Coronary artery (tissue), 2 donors: ENCODE results near the gene RPRD1B.
A peak's percentile ranks its signal among the peaks of the same experiment; 100 is the strongest.

ENCODE experiments used
- DNase-seq: peaks from one replicate; pipeline ENCODE4 v3.0.0-alpha.2; 2017; ENCODE audit warnings: low spot score
- H3K27ac ChIP-seq, 2 donors: fragments of 200-600 bp; sonication (generic); one replicate each; pipeline ENCODE4 v1.5.1; 2016 to 2019
- H3K4me3 ChIP-seq: fragments of 200-600 bp; sonication (generic); 2 replicates; pipeline ENCODE4 v1.5.1; 2016; ENCODE audit warnings: mild to moderate bottlenecking, moderate library complexity
- CTCF ChIP-seq: fragments of 200-600 bp; sonication (generic); IDR thresholded peaks from one replicate; pipeline ENCODE4 v1.5.1; 2019; ENCODE audit warnings: antibody characterized with exemption

Gene RPRD1B

GRCh38 chr20:37988306-37988954, 45.1 kb upstream of the RPRD1B start:
- DNase-seq, result no peak

GRCh38 chr20:37989601-37990295, 43.8 kb upstream of the RPRD1B start:
- Histone ChIP-seq H3K27ac (peak overlapping the region in 1 of 2 donors; percentile 4), H3K4me3 (no peak overlapping the region)
- TF ChIP-seq CTCF, result no peak
- DNase-seq, result no peak

More at GRCh38 chr20:37988306-37988954, 45.1 kb upstream of the RPRD1B start:
- Histone ChIP-seq H3K27ac (no peak overlapping the region), H3K4me3 (no peak overlapping the region)
- no peak for TF ChIP-seq CTCF

- TF ChIP-seq CTCF, result no peak
- no peak for DNase-seq
- no peak overlapping the region for H3K27ac ChIP-seq
- no peak overlapping the region for H3K4me3 ChIP-seq
Measured at GRCh38 chr20:37990571-37991151, 42.9 kb upstream of the RPRD1B start.

GRCh38 chr20:37991157-37991866, 42.2 kb upstream of the RPRD1B start:
- TF ChIP-seq CTCF, result no peak
- Histone ChIP-seq H3K4me3 (no peak overlapping the region), H3K27ac (no peak overlapping the region)
- DNase-seq, result no peak

- H3K4me3 ChIP-seq, result no peak overlapping the region
- TF ChIP-seq CTCF, result no peak
- no peak overlapping the region for H3K27ac ChIP-seq
- no peak for DNase-seq
Measured at GRCh38 chr20:37991908-37992307, 41.6 kb upstream of the RPRD1B start.

GRCh38 chr20:37992802-37993409, 40.6 kb upstream of the RPRD1B start:
- no peak for DNase-seq
- no peak overlapping the region for H3K4me3 ChIP-seq
- peak; percentile 45 for TF ChIP-seq CTCF
- H3K27ac ChIP-seq, result no peak overlapping the region
